Measurements from ENCODE around the gene TINAGL1. TPM values are rescaled to one million over a fixed set of nuclear protein-coding genes. Genes with fewer than 3 reads are reported as not detected.

The TINAGL1 gene
- total RNA-seq, 4 donors from 2014 or later = 152 to 368 (median 248) TPM

DNA sequence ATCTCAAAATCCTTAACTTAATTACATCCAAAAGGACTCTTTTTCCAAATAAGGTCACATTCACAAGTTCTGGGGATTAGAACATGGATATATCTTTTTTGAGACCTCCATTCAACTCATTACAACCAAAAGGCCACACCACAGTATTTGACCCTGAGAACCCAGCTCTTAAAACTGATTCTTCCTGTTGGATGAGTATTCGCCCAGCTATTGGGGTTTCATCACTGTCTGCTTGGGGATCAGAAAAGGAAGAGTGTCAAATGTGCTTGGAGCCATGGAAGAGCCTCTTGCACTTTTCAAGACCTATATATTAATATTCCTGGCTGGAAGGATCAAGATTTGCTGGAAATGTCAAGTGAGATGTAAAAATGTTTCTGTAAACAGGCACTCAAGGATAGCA, 5.4 kb upstream of the TINAGL1 start:
- no peaks in the 10 kb centered on the region for H3K9me3 ChIP-seq
- peaks cover 0 to 36% (median 13%) of the 10 kb centered on the region in 3 donors for H3K4me1 ChIP-seq
- no peak for ATAC-seq
- H3K27me3 ChIP-seq = no peaks in the 10 kb centered on the region
- 80 to 86% methylated on average over 1 of the region's 1 CpG for WGBS, 2 donors (ENCODE audit: low coverage in 1 of 2)
- H3K36me3 ChIP-seq = no peaks in the 10 kb centered on the region
- H3K27ac ChIP-seq = no peak overlapping the region
- H3K4me3 ChIP-seq = no peak overlapping the region
- TF ChIP-seq, protein P1, sequence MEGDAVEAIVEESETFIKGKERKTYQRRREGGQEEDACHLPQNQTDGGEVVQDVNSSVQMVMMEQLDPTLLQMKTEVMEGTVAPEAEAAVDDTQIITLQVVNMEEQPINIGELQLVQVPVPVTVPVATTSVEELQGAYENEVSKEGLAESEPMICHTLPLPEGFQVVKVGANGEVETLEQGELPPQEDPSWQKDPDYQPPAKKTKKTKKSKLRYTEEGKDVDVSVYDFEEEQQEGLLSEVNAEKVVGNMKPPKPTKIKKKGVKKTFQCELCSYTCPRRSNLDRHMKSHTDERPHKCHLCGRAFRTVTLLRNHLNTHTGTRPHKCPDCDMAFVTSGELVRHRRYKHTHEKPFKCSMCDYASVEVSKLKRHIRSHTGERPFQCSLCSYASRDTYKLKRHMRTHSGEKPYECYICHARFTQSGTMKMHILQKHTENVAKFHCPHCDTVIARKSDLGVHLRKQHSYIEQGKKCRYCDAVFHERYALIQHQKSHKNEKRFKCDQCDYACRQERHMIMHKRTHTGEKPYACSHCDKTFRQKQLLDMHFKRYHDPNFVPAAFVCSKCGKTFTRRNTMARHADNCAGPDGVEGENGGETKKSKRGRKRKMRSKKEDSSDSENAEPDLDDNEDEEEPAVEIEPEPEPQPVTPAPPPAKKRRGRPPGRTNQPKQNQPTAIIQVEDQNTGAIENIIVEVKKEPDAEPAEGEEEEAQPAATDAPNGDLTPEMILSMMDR (IDR thresholded peaks at IDR 0.05) = no peak
- TF ChIP-seq POLR2AphosphoS5 (IDR thresholded peaks at IDR 0.05) = no peak
- no peak for TF ChIP-seq EP300 (IDR thresholded peaks at IDR 0.05)
- TF ChIP-seq POLR2A (IDR thresholded peaks at IDR 0.05) = no peak

- no peaks in the 10 kb centered on the region for H3K27me3 ChIP-seq
- no peak for ATAC-seq
- H3K4me3 ChIP-seq = no peak overlapping the region
- peak overlapping the region in 1 of 4 donors; percentile 97 for H3K27ac ChIP-seq
- no peaks in the 10 kb centered on the region for H3K9me3 ChIP-seq
- TF ChIP-seq, protein P1 (IDR thresholded peaks at IDR 0.05) = no peak
- no peak for TF ChIP-seq POLR2A (IDR thresholded peaks at IDR 0.05)
- TF ChIP-seq POLR2AphosphoS5 (IDR thresholded peaks at IDR 0.05) = no peak
- no peak for TF ChIP-seq EP300 (IDR thresholded peaks at IDR 0.05)
- H3K4me1 ChIP-seq = peaks cover 0 to 41% (median 13%) of the 10 kb centered on the region in 3 donors
- H3K36me3 ChIP-seq = no peaks in the 10 kb centered on the region
- 83 to 86% methylated on average over 8 to 14 of the region's 14 CpGs for WGBS, 2 donors (ENCODE audit: low coverage in 1 of 2)
Measured at GRCh38 chr1:31571340-31572295, 4.7 kb upstream of the TINAGL1 start.

DNA sequence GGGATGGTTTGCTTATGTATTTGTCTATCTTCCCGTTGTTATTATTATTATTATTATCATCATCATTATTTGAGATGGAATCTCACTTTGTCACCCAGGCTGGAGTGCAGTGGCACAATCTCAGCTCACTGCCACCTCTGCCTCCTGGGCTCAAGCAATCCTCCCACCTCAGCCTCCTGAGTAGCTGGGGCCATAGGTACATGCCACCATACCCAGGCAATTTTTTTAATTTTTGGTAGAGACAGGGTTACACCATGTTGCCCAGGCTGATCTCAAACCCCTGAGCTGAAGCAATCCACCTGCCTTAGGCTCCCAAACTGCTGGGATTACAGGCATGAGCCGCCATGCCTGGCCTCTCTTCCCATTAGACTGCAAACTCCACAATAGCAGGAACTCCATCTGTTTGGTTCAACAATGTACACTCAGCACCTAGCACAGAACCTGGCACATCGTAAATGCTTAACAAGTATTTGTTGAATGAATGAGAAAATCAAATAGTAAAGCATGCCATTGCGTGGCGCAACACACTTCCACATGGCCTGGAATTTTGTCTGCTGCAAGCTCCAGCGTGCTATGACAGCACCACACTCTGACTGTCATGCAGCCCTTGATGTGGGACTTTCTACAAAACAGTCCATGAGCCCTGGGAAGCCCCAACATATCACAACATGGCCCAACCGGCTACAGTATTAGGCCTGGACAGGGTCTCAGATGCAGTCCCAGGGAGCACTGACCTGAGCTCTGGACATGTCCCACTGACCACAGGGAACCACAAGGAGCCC, 3.8 kb upstream of the TINAGL1 start:
- WGBS, 2 donors (ENCODE audit: low coverage in 1 of 2) = 72 to 75% methylated on average over 2 to 4 of the region's 7 CpGs

GRCh38 chr1:31573261-31573660, 3.1 kb upstream of the TINAGL1 start:
- H3K27me3 ChIP-seq = no peaks in the 10 kb centered on the region
- H3K27ac ChIP-seq = peak overlapping the region; percentile 8 to 97 (median 93)
- H3K4me1 ChIP-seq = peaks cover 0 to 52% (median 13%) of the 10 kb centered on the region in 3 donors
- 81% methylated on average over 6 of the region's 8 CpGs; no CpG with 5 or more reads in 1 of the 2 donors for WGBS, 2 donors (ENCODE audit: low coverage in 1 of 2)
- no peak for TF ChIP-seq EP300 (IDR thresholded peaks at IDR 0.05)
- TF ChIP-seq POLR2AphosphoS5 (IDR thresholded peaks at IDR 0.05) = no peak
- no peak for TF ChIP-seq POLR2A (IDR thresholded peaks at IDR 0.05)
- TF ChIP-seq, protein P1 (IDR thresholded peaks at IDR 0.05) = no peak
- H3K4me3 ChIP-seq = no peak overlapping the region
- no peaks in the 10 kb centered on the region for H3K36me3 ChIP-seq
- no peak for ATAC-seq
- H3K9me3 ChIP-seq = no peaks in the 10 kb centered on the region

More for the DNA sequence above, 3.8 kb upstream of the TINAGL1 start:
- ATAC-seq = no peak
- no peaks in the 10 kb centered on the region for H3K9me3 ChIP-seq
- H3K4me3 ChIP-seq = no peak overlapping the region
- peaks cover 0 to 48% (median 13%) of the 10 kb centered on the region in 3 donors for H3K4me1 ChIP-seq
- H3K27ac ChIP-seq = peak overlapping the region in 3 of 4 donors; percentile 92 to 97 (median 94)
- H3K36me3 ChIP-seq = no peaks in the 10 kb centered on the region
- H3K27me3 ChIP-seq = no peaks in the 10 kb centered on the region
- TF ChIP-seq, protein P1 (IDR thresholded peaks at IDR 0.05) = no peak
- no peak for TF ChIP-seq EP300 (IDR thresholded peaks at IDR 0.05)
- TF ChIP-seq POLR2A (IDR thresholded peaks at IDR 0.05) = no peak

All from gastroesophageal sphincter (tissue), 4 donors.